ENCODE data around the gene C19orf33.
"Not testable (repeated sequence)": the region's sequence is repeated elsewhere in the genome, so short reads cannot be mapped to it uniquely, and the experiment has no call there.

C19orf33 gene
- 0 to 0.11 (median 0) reads per million in 17 experiments for total RNA-seq

- DNase-seq = no peak
These were observed at the start of gene C19orf33 for GRCh38 chr19:38303517-38304351. Gene C19orf33 (plus strand): TSS chr19:38304251. CDS start chr19:38304262, 11 bp downstream.

- no peak for DNase-seq
These were observed 48.6 kb upstream of the C19orf33 start for GRCh38 chr19:38255383-38256014.

GRCh38 chr19:38261942-38262341 is 42.1 kb upstream of the C19orf33 start:
- DNase-seq = not testable (repeated sequence)

GRCh38 chr19:38262585-38263268 is 41.3 kb upstream of the C19orf33 start:
- no peak for DNase-seq

- DNase-seq = peak; percentile 80 to 87 (median 84)
These were observed 40.2 kb upstream of the C19orf33 start for GRCh38 chr19:38263689-38264485.

GRCh38 chr19:38264486-38265212 is 39.4 kb upstream of the C19orf33 start, which contains the start of gene SPINT2:
Gene SPINT2 (plus strand): TSS chr19:38264573. CDS start chr19:38264893, 320 bp downstream.
- peak in 2 of 4 experiments; percentile 23 to 37 for DNase-seq

- peak in 3 of 4 experiments; percentile 35 to 45 (median 39) for DNase-seq
These were observed 38.7 kb upstream of the C19orf33 start for GRCh38 chr19:38265213-38265861.

GRCh38 chr19:38265921-38266429 is 38.1 kb upstream of the C19orf33 start:
- no peak for DNase-seq

- DNase-seq = no peak
These were observed 37.0 kb upstream of the C19orf33 start for GRCh38 chr19:38266981-38267597.

GRCh38 chr19:38267761-38268483 is 36.1 kb upstream of the C19orf33 start:
- DNase-seq = no peak

GRCh38 chr19:38268539-38268938 is 35.5 kb upstream of the C19orf33 start:
- no peak for DNase-seq

GRCh38 chr19:38270587-38271167 is 33.4 kb upstream of the C19orf33 start:
- no peak for DNase-seq

GRCh38 chr19:38273499-38273898 is 30.6 kb upstream of the C19orf33 start:
- no peak for DNase-seq

GRCh38 chr19:38274739-38275138 is 29.3 kb upstream of the C19orf33 start:
- DNase-seq = peak in 3 of 4 experiments; percentile 16 to 33 (median 31)

GRCh38 chr19:38276942-38277517 is 27.0 kb upstream of the C19orf33 start:
- no peak for DNase-seq

- no peak for DNase-seq
These were observed 26.5 kb upstream of the C19orf33 start for GRCh38 chr19:38277549-38277948.

- DNase-seq = no peak
These were observed 25.9 kb upstream of the C19orf33 start for GRCh38 chr19:38277969-38278680.

GRCh38 chr19:38278751-38279150 is 25.3 kb upstream of the C19orf33 start:
- no peak for DNase-seq

Data from suppressor macrophage (primary cell).